ENCODE measurements around the gene COLEC11. TPM values are rescaled to one million over a fixed set of nuclear protein-coding genes. Genes with fewer than 3 reads are reported as not detected.

Gene COLEC11
- total RNA-seq, 1 experiment from 2014 or later = not detected

DNA sequence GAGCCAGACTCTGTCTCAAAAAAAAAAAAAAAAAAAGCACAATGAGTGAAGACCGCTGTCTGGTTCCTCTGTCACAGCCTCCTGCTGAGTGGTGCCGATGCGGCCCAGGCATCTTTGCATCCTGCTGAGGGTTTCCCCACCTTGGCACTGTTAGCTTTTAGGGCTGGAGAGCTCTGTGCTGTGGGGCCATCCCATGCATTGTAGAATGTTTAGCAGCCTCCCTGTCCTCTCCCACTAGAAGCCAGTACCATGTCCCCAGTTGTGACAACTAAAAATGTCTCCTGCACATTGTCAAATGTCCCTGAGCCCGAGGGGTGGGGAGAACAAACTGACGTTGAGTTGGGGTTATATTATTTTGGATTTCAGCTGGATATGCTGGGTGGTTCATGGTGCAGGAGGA is 7.9 kb upstream of the COLEC11 start:
- no peak overlapping the region for H3K4me2 ChIP-seq (ENCODE audit: low read depth, low read length, poor library complexity, severe bottlenecking)

DNA sequence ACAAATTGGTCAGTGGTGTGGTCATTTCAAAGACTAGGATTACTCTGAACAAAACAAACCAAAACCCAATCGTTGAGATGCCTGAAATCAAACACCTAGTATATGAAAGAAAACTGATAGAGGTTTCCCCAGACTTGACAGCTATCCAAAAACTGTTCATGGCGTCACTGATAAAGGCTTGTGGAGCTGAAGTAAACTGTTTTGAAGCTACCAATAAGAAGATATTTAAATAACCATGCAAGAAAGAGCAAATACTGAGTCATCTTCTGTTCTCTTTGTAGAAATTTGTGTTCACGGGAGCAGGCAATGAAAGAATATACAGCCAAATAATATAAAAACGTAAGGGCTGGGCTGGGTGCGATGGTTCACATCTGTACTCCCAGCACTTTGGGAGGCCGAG is 7.5 kb upstream of the COLEC11 start:
- Histone ChIP-seq H2AFZ (ENCODE audit: low read length) (no peak overlapping the region), H3K9me3 (ENCODE audit: low read length) (no peaks in the 10 kb centered on the region), H4K20me1 (ENCODE audit: insufficient read depth, low read depth, low read length) (no peaks in the 10 kb centered on the region), H3K36me3 (ENCODE audit: insufficient read depth, low read length) (no peaks in the 10 kb centered on the region), H3K4me3 (ENCODE audit: low read length) (no peak overlapping the region), H3K79me2 (ENCODE audit: low read length) (no peaks in the 10 kb centered on the region), H3K27me3 (ENCODE audit: low read length) (no peaks in the 10 kb centered on the region), H3K4me2 (ENCODE audit: low read depth, low read length, poor library complexity, severe bottlenecking) (no peak overlapping the region), H3K9me2 (replicated peaks; ENCODE audit: insufficient read depth, low read length) (no peaks in the 10 kb centered on the region), H3K4me1 (ENCODE audit: low read length) (no peaks in the 10 kb centered on the region), H3K27ac (ENCODE audit: low read length) (no peak overlapping the region), H3K9ac (ENCODE audit: low read length) (no peak overlapping the region)
- DNase-seq = no peak

More for the DNA sequence above, 7.9 kb upstream of the COLEC11 start:
- H3K79me2 ChIP-seq (ENCODE audit: low read length) = no peaks in the 10 kb centered on the region
- no peak overlapping the region for H3K9ac ChIP-seq (ENCODE audit: low read length)
- H3K27me3 ChIP-seq (ENCODE audit: low read length) = no peaks in the 10 kb centered on the region
- no peak overlapping the region for H3K4me3 ChIP-seq (ENCODE audit: low read length)
- peaks cover under 1% of the 10 kb centered on the region; the same call in 1 of the 2 replicates for H3K36me3 ChIP-seq (ENCODE audit: insufficient read depth, low read length)
- no peaks in the 10 kb centered on the region for H3K4me1 ChIP-seq (ENCODE audit: low read length)
- no peaks in the 10 kb centered on the region for H3K9me3 ChIP-seq (ENCODE audit: low read length)
- H2AFZ ChIP-seq (ENCODE audit: low read length) = no peak overlapping the region
- no peak overlapping the region for H3K27ac ChIP-seq (ENCODE audit: low read length)
- no peaks in the 10 kb centered on the region for H4K20me1 ChIP-seq (ENCODE audit: insufficient read depth, low read depth, low read length)
- DNase-seq = no peak
- H3K9me2 ChIP-seq (replicated peaks; ENCODE audit: insufficient read depth, low read length) = no peaks in the 10 kb centered on the region

DNA sequence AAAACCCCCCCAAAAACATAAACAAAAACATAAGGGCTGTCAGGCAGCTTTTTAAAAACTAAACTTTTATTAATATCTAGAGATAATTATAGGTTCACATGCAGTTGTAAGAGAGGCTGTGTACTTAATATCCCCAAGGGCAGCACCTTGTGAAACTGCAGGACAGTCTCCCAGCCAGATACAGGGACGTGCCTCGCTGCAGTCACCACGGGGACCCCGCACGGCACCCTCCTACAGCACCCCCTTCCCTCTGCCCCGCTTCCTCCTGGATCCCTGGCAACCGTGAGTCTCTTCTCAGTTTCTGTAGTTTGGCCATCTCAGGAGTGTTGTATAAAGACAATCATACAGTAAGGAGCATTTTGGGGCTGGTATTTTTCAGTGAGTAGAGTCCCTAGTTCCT is 6.8 kb upstream of the COLEC11 start:
- Histone ChIP-seq H2AFZ (ENCODE audit: low read length) (no peak overlapping the region), H4K20me1 (ENCODE audit: insufficient read depth, low read depth, low read length) (no peaks in the 10 kb centered on the region), H3K9me2 (replicated peaks; ENCODE audit: insufficient read depth, low read length) (no peaks in the 10 kb centered on the region), H3K9ac (ENCODE audit: low read length) (no peak overlapping the region), H3K4me2 (ENCODE audit: low read depth, low read length, poor library complexity, severe bottlenecking) (no peak overlapping the region), H3K36me3 (ENCODE audit: insufficient read depth, low read length) (no peaks in the 10 kb centered on the region), H3K27me3 (ENCODE audit: low read length) (no peaks in the 10 kb centered on the region), H3K79me2 (ENCODE audit: low read length) (no peaks in the 10 kb centered on the region), H3K9me3 (ENCODE audit: low read length) (no peaks in the 10 kb centered on the region), H3K4me1 (ENCODE audit: low read length) (no peaks in the 10 kb centered on the region), H3K4me3 (ENCODE audit: low read length) (no peak overlapping the region), H3K27ac (ENCODE audit: low read length) (no peak overlapping the region)
- DNase-seq = no peak

DNA sequence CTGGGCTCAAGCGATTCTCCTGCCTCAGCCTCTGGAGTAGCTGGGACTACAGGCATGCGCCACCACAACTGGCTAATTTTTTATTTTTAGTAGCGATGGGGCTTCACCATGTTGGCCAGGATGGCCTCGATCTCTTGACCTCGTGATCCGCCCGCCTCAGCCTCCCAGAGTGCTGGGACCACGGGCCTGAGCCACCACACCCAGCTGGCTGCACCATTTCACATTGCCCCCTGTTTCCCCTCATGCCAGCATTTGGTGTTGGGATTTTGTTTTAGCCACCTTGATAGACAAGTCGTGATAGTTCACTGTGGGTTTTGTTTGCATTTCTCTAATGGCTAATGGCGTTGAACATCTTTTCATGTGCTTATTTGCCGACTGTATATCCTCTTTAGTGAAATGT is 5.8 kb upstream of the COLEC11 start:
- no peaks in the 10 kb centered on the region for H3K36me3 ChIP-seq (ENCODE audit: insufficient read depth, low read length)

DNA sequence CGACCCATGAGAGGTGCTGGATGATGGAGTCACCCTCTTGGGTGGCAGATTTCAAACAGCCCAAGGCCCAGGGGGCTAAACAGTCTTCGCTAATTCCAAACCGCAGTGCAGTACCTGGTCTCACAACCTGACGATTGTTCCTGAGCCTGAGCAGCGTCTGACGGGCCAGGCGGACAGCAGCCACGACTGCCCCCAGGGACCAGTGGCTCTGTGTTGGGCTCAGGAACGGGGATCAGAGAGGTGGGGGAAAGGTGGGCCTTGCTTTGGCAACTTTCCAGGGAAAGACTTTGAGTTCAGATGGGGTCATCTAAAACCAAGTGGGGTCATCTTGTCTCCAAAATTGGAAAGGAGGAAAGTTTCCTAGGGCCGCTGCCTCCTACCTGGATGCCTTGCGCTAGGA is 492 bp downstream of the COLEC11 start:
- Histone ChIP-seq H3K79me2 (ENCODE audit: low read length) (no peaks in the 10 kb centered on the region), H3K36me3 (ENCODE audit: insufficient read depth, low read length) (no peaks in the 10 kb centered on the region), H3K27ac (ENCODE audit: low read length) (no peak overlapping the region), H3K4me2 (ENCODE audit: low read depth, low read length, poor library complexity, severe bottlenecking) (no peak overlapping the region), H3K9me2 (replicated peaks; ENCODE audit: insufficient read depth, low read length) (no peaks in the 10 kb centered on the region), H2AFZ (ENCODE audit: low read length) (no peak overlapping the region), H3K4me1 (ENCODE audit: low read length) (no peaks in the 10 kb centered on the region), H4K20me1 (ENCODE audit: insufficient read depth, low read depth, low read length) (no peaks in the 10 kb centered on the region), H3K9ac (ENCODE audit: low read length) (no peak overlapping the region), H3K9me3 (ENCODE audit: low read length) (no peaks in the 10 kb centered on the region), H3K4me3 (ENCODE audit: low read length) (no peak overlapping the region), H3K27me3 (ENCODE audit: low read length) (no peaks in the 10 kb centered on the region)
- DNase-seq = no peak

More for the DNA sequence above, 5.8 kb upstream of the COLEC11 start:
- Histone ChIP-seq H3K79me2 (ENCODE audit: low read length) (no peaks in the 10 kb centered on the region), H3K27ac (ENCODE audit: low read length) (no peak overlapping the region), H3K4me1 (ENCODE audit: low read length) (no peaks in the 10 kb centered on the region), H2AFZ (ENCODE audit: low read length) (no peak overlapping the region), H3K27me3 (ENCODE audit: low read length) (no peaks in the 10 kb centered on the region), H4K20me1 (ENCODE audit: insufficient read depth, low read depth, low read length) (no peaks in the 10 kb centered on the region), H3K9ac (ENCODE audit: low read length) (no peak overlapping the region), H3K4me3 (ENCODE audit: low read length) (no peak overlapping the region), H3K4me2 (ENCODE audit: low read depth, low read length, poor library complexity, severe bottlenecking) (no peak overlapping the region), H3K9me2 (replicated peaks; ENCODE audit: insufficient read depth, low read length) (no peaks in the 10 kb centered on the region), H3K9me3 (ENCODE audit: low read length) (no peaks in the 10 kb centered on the region)
- DNase-seq = no peak

DNA sequence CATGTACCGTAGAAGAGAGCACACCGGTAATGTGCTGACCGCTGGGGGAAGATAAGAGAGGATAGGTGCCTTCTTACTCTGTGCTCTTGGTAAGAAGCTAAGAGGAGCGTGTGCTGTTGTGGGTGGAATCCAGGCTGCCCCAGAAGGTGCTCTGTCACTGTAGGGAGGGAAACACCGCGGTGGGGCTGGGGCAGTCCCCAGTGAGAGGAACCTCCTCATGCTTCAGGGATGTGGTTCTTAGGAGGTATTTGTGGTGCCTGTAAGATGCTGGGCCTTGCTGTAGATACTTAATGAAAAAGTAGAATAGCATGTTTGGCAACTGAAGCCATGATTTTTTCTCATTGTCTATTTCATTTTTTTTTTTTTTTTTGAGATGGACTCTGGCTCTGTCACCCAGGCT is 1.1 kb downstream of the COLEC11 start:
- Histone ChIP-seq H3K4me1 (ENCODE audit: low read length) (no peaks in the 10 kb centered on the region), H2AFZ (ENCODE audit: low read length) (no peak overlapping the region), H3K9me2 (replicated peaks; ENCODE audit: insufficient read depth, low read length) (no peaks in the 10 kb centered on the region), H3K27me3 (ENCODE audit: low read length) (no peaks in the 10 kb centered on the region), H3K79me2 (ENCODE audit: low read length) (no peaks in the 10 kb centered on the region), H3K9me3 (ENCODE audit: low read length) (no peaks in the 10 kb centered on the region), H3K4me3 (ENCODE audit: low read length) (no peak overlapping the region), H3K4me2 (ENCODE audit: low read depth, low read length, poor library complexity, severe bottlenecking) (no peak overlapping the region), H3K27ac (ENCODE audit: low read length) (no peak overlapping the region), H3K36me3 (ENCODE audit: insufficient read depth, low read length) (no peaks in the 10 kb centered on the region), H4K20me1 (ENCODE audit: insufficient read depth, low read depth, low read length) (no peaks in the 10 kb centered on the region), H3K9ac (ENCODE audit: low read length) (no peak overlapping the region)
- no peak for DNase-seq

DNA sequence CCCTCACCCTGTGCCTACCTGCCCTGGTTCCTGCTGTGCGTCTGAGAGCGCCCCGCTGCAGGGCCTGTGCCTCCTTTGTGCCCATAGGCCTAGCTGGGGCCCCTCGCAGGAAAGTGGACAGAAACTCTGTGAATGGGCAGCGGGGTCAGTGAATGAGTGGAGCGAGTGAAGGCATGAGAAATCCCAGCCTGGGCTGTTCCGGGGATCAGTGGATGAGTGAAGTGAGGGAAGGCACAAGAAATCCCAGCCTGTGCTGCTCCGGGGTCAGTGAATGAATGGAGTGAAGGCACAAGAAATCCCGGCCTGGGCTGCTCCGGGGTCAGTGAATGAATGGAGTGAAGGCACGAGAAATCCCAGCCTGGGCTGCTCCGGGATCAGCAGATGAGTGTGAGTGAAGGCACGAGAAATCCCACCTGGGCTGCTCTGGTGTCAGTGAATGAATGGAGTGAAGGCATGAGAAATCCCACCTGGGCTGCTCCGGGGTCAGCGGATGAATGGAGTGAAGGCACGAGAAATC is 2.0 kb downstream of the COLEC11 start:
- Histone ChIP-seq H3K36me3 (ENCODE audit: insufficient read depth, low read length) (no peaks in the 10 kb centered on the region), H3K9ac (ENCODE audit: low read length) (no peak overlapping the region), H3K79me2 (ENCODE audit: low read length) (no peaks in the 10 kb centered on the region), H4K20me1 (ENCODE audit: insufficient read depth, low read depth, low read length) (no peaks in the 10 kb centered on the region), H3K4me1 (ENCODE audit: low read length) (no peaks in the 10 kb centered on the region), H3K4me2 (ENCODE audit: low read depth, low read length, poor library complexity, severe bottlenecking) (no peak overlapping the region), H3K27me3 (ENCODE audit: low read length) (no peaks in the 10 kb centered on the region), H3K9me3 (ENCODE audit: low read length) (no peaks in the 10 kb centered on the region), H3K4me3 (ENCODE audit: low read length) (no peak overlapping the region), H3K9me2 (replicated peaks; ENCODE audit: insufficient read depth, low read length) (no peaks in the 10 kb centered on the region), H3K27ac (ENCODE audit: low read length) (no peak overlapping the region), H2AFZ (ENCODE audit: low read length) (no peak overlapping the region)
- no peak for DNase-seq

DNA sequence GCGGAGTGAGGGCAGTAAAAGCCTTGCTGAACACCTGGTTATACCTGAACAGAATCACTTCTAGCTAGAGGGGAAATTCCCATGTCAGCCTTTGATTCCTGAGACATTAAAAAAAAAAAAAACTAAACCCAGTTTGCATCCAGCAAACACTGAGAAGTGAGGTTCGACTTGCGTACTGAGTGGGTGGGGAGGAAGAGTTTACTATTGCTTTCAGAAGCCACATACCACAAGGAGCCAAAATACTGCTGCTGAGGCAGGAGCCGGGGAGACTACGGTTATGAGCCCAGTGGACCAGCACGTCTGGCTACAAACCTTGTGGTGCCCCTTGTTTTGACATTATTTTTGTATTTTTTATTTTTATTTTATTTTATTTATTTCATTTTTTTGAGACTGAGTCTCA is 2.7 kb downstream of the COLEC11 start:
- no peak overlapping the region for H3K27ac ChIP-seq (ENCODE audit: low read length)
- no peak overlapping the region for H3K9ac ChIP-seq (ENCODE audit: low read length)
- no peaks in the 10 kb centered on the region for H3K9me2 ChIP-seq (replicated peaks; ENCODE audit: insufficient read depth, low read length)
- no peaks in the 10 kb centered on the region for H3K9me3 ChIP-seq (ENCODE audit: low read length)
- no peak overlapping the region for H2AFZ ChIP-seq (ENCODE audit: low read length)
- H3K36me3 ChIP-seq (ENCODE audit: insufficient read depth, low read length) = no peaks in the 10 kb centered on the region
- H4K20me1 ChIP-seq (ENCODE audit: insufficient read depth, low read depth, low read length) = no peaks in the 10 kb centered on the region
- H3K79me2 ChIP-seq (ENCODE audit: low read length) = no peaks in the 10 kb centered on the region
- H3K27me3 ChIP-seq (ENCODE audit: low read length) = no peaks in the 10 kb centered on the region
- H3K4me2 ChIP-seq (ENCODE audit: low read depth, low read length, poor library complexity, severe bottlenecking) = no peak overlapping the region
- H3K4me3 ChIP-seq (ENCODE audit: low read length) = no peak overlapping the region
- H3K4me1 ChIP-seq (ENCODE audit: low read length) = no peaks in the 10 kb centered on the region
- no peak for DNase-seq
